NB4 (cell line): ENCODE measurements around the gene CALCOCO2.

ENCODE experiments used
- MYC ChIP-seq: IDR thresholded peaks from 2 replicates; pipeline ENCODE4 v1.6.1; 2011; ENCODE audit warnings: low read depth, low read length
- POLR2A ChIP-seq: IDR thresholded peaks from 2 replicates; pipeline ENCODE4 v1.6.1; 2011; ENCODE audit warnings: mild to moderate bottlenecking; ENCODE audit not compliant: insufficient read length; ENCODE audit errors: extremely low read depth
- TF ChIP-seq, protein P1 (sequence below): IDR thresholded peaks from one replicate; pipeline ENCODE4 v1.5.1; 2012; ENCODE audit warnings: low read depth, low read length

DNA sequence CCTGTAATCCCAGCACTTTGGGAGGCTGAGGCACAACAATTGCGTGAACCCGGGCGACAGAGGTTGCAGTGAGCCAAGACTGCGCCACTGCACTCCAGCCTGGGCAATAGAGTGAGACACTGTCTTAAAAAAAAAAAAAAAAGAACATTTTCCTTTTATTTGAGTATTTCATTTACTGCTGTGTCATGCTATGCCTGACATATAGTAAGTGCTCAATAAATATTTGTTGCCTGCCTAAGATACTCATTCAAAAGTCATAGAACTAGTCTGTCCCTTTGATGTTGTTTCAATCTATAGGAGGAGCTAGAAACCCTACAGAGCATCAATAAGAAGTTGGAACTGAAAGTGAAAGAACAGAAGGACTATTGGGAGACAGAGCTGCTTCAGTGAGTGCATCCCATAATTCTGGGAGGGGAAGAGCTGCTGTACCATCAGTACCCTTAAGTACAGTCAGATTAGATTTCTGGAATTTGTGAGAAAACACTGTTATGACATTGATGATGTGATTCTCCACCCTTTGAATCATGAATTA is 20.0 kb downstream of the CALCOCO2 start:
- TF ChIP-seq, protein P1, sequence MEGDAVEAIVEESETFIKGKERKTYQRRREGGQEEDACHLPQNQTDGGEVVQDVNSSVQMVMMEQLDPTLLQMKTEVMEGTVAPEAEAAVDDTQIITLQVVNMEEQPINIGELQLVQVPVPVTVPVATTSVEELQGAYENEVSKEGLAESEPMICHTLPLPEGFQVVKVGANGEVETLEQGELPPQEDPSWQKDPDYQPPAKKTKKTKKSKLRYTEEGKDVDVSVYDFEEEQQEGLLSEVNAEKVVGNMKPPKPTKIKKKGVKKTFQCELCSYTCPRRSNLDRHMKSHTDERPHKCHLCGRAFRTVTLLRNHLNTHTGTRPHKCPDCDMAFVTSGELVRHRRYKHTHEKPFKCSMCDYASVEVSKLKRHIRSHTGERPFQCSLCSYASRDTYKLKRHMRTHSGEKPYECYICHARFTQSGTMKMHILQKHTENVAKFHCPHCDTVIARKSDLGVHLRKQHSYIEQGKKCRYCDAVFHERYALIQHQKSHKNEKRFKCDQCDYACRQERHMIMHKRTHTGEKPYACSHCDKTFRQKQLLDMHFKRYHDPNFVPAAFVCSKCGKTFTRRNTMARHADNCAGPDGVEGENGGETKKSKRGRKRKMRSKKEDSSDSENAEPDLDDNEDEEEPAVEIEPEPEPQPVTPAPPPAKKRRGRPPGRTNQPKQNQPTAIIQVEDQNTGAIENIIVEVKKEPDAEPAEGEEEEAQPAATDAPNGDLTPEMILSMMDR = no peak
- TF ChIP-seq POLR2A (no peak), MYC (no peak)
